ENCODE results near the gene ADGRB3.
"Not testable (repeated sequence)": the region's sequence is repeated elsewhere in the genome, so short reads cannot be mapped to it uniquely, and the experiment has no call there.

The ADGRB3 gene

GRCh38 chr6:69284176-69284730 lies 649.2 kb downstream of the ADGRB3 start:
- no peak for DNase-seq

GRCh38 chr6:69285054-69285453 lies 650.0 kb downstream of the ADGRB3 start:
- DNase-seq = no peak

- DNase-seq = no peak
Measured at GRCh38 chr6:69286331-69286730, 651.2 kb downstream of the ADGRB3 start.

- not testable (repeated sequence) for DNase-seq
Measured at GRCh38 chr6:69288198-69288597, 653.1 kb downstream of the ADGRB3 start.

GRCh38 chr6:69289689-69290495 lies 654.8 kb downstream of the ADGRB3 start:
- DNase-seq = no peak

GRCh38 chr6:69293471-69293870 lies 658.4 kb downstream of the ADGRB3 start:
- no peak for DNase-seq

- DNase-seq = no peak
Measured at GRCh38 chr6:69294407-69294806, 659.3 kb downstream of the ADGRB3 start.

GRCh38 chr6:69294862-69295261 lies 659.8 kb downstream of the ADGRB3 start:
- DNase-seq = no peak

GRCh38 chr6:69303382-69303781 lies 668.3 kb downstream of the ADGRB3 start:
- no peak for DNase-seq

- DNase-seq = no peak
Measured at GRCh38 chr6:69305456-69305855, 670.4 kb downstream of the ADGRB3 start.

GRCh38 chr6:69308584-69308983 lies 673.5 kb downstream of the ADGRB3 start:
- no peak for DNase-seq

GRCh38 chr6:69311888-69312287 lies 676.8 kb downstream of the ADGRB3 start:
- DNase-seq = no peak

- no peak for DNase-seq
Measured at GRCh38 chr6:69314001-69314400, 678.9 kb downstream of the ADGRB3 start.

- no peak for DNase-seq
Measured at GRCh38 chr6:69314531-69314930, 679.4 kb downstream of the ADGRB3 start.

GRCh38 chr6:69331886-69332285 lies 696.8 kb downstream of the ADGRB3 start:
- DNase-seq = no peak

- DNase-seq = no peak
Measured at GRCh38 chr6:69337311-69337710, 702.2 kb downstream of the ADGRB3 start.

GRCh38 chr6:69338431-69339162 lies 703.5 kb downstream of the ADGRB3 start:
- DNase-seq = no peak

GRCh38 chr6:69339163-69339550 lies 704.1 kb downstream of the ADGRB3 start:
- no peak for DNase-seq

- no peak for DNase-seq
Measured at GRCh38 chr6:69340196-69340595, 705.1 kb downstream of the ADGRB3 start.

- DNase-seq = no peak
Measured at GRCh38 chr6:69343851-69344250, 708.8 kb downstream of the ADGRB3 start.

- no peak for DNase-seq
Measured at GRCh38 chr6:69349771-69350170, 714.7 kb downstream of the ADGRB3 start.

- no peak for DNase-seq
Measured at GRCh38 chr6:69362209-69362608, 727.1 kb downstream of the ADGRB3 start.

GRCh38 chr6:69366831-69367230 lies 731.7 kb downstream of the ADGRB3 start:
- DNase-seq = no peak

- DNase-seq = no peak
Measured at GRCh38 chr6:69368613-69369012, 733.5 kb downstream of the ADGRB3 start.

Data from SW 1271 (cell line).